ENCODE measurements around the gene KLHDC7A.

Gene KLHDC7A

GRCh38 chr1:18531503-18531845 lies 50.7 kb downstream of the KLHDC7A start:
- H3K4me3 ChIP-seq (ENCODE audit: low read depth, low read length), result no peak overlapping the region
- TF ChIP-seq CTCF (IDR thresholded peaks at IDR 0.05; ENCODE audit: borderline replicate concordance, insufficient read depth, low read depth, low read length), result no peak

GRCh38 chr1:18532390-18533170 lies 51.9 kb downstream of the KLHDC7A start:
- H3K4me3 ChIP-seq (ENCODE audit: low read depth, low read length), result no peak overlapping the region
- no peak for TF ChIP-seq CTCF (IDR thresholded peaks at IDR 0.05; ENCODE audit: borderline replicate concordance, insufficient read depth, low read depth, low read length)

GRCh38 chr1:18533259-18533658 lies 52.5 kb downstream of the KLHDC7A start:
- no peak overlapping the region for H3K4me3 ChIP-seq (ENCODE audit: low read depth, low read length)
- TF ChIP-seq CTCF (IDR thresholded peaks at IDR 0.05; ENCODE audit: borderline replicate concordance, insufficient read depth, low read depth, low read length), result no peak

GRCh38 chr1:18534810-18535205 lies 54.1 kb downstream of the KLHDC7A start:
- H3K4me3 ChIP-seq (ENCODE audit: low read depth, low read length), result no peak overlapping the region
- no peak for TF ChIP-seq CTCF (IDR thresholded peaks at IDR 0.05; ENCODE audit: borderline replicate concordance, insufficient read depth, low read depth, low read length)

Measured in GM12875 (cell line).